ENCODE data around the gene INPP5A. TPM values are rescaled to one million over a fixed set of nuclear protein-coding genes. Genes with fewer than 3 reads are reported as not detected.

The INPP5A gene
- total and polyA plus RNA-seq, 4 donors = 12.4 to 39.9 (median 28.2) TPM

DNA sequence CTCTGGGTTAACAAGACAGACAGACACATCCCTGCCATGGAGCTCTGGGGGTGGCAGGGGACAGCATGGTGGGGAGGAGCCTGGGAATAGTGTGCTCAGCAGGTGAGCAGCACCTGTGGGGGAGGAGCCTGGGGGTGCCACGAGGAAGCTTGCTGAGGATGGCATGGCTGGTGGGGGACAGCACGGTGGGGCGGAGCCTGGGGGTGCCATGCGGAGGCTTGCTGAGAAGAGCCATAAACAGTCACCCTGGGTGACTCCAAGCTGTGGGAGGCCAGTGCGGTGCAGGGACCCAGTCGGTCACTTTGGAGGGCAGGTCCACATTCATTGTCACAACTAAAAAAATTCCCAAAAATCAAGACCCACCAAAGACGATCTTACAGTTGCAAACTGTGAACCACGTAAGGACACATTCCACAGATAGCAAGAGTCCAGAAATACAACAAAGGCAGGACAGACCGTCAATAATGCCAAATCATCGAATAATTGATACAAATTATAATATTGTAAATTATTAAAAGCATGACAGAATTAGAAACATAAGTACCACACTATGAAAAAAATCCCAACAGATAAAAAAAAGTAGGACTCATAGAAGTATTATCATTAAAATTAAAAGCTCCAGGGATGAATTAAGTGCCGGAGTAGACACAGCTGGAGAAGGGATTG is 223.9 kb downstream of the INPP5A start:
- Histone ChIP-seq H3K9me3 (ENCODE audit: control insufficient read depth in 4 of 4, insufficient read depth in 3 of 4, low read length in 3 of 4) (peaks cover 0 to 5% (median 0%) of the 10 kb centered on the region in 4 donors), H3K9ac (ENCODE audit: insufficient read depth in 1 of 2, low read length in 2 of 2) (no peak overlapping the region), H3K27ac (ENCODE audit: low read depth in 1 of 2, low read length in 1 of 2) (no peak overlapping the region), H3K4me3 (no peak overlapping the region), H3K36me3 (ENCODE audit: control insufficient read depth in 4 of 4, insufficient read depth in 4 of 4, low read length in 4 of 4) (peaks cover 0 to 24% (median 8%) of the 10 kb centered on the region in 4 donors), H3K4me1 (ENCODE audit: control insufficient read depth in 5 of 5, insufficient read depth in 5 of 5, low read length in 5 of 5) (no peaks in the 10 kb centered on the region), H3K27me3 (ENCODE audit: control insufficient read depth in 3 of 3, insufficient read depth in 3 of 3, low read length in 2 of 3) (no peaks in the 10 kb centered on the region)
- no peak for ATAC-seq (ENCODE audit: insufficient read depth, low FRiP score)
- DNase-seq = no peak
- 95 to 99% methylated on average over 11 of the region's 11 CpGs for WGBS, 2 donors
- TF ChIP-seq CTCF (IDR thresholded peaks at IDR 0.05; ENCODE audit: control extremely low read depth, extremely low read depth) = no peak

- H3K27me3 ChIP-seq (ENCODE audit: control insufficient read depth in 3 of 3, insufficient read depth in 3 of 3, low read length in 2 of 3) = no peaks in the 10 kb centered on the region
Observed at GRCh38 chr10:132762267-132762666, 224.7 kb downstream of the INPP5A start.

DNA sequence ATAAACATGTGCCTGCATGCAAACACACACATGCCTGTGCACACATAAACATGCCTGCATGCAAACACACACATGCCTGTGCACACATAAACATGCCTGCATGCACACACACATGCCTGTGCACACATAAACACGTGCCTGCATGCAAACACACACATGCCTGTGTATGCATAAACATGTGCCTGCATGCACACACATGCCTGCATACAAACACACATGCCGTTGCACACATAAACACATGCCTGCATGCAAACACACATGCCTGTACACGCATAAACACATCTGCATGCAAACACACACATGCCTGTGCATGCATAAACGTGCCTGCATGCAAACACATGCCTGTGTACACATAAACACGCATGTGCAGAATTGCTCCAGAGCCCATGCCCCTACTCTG is 226.0 kb downstream of the INPP5A start:
- DNase-seq (no peak), ATAC-seq (ENCODE audit: insufficient read depth, low FRiP score) (no peak)
- 94 to 97% methylated on average over 5 of the region's 5 CpGs for WGBS, 2 donors
- no peaks in the 10 kb centered on the region for H3K4me1 ChIP-seq (ENCODE audit: control insufficient read depth in 5 of 5, insufficient read depth in 5 of 5, low read length in 5 of 5)
- no peak for TF ChIP-seq CTCF (IDR thresholded peaks at IDR 0.05; ENCODE audit: control extremely low read depth, extremely low read depth)
- peaks cover 0 to 23% (median 7%) of the 10 kb centered on the region in 4 donors for H3K36me3 ChIP-seq (ENCODE audit: control insufficient read depth in 4 of 4, insufficient read depth in 4 of 4, low read length in 4 of 4)
- no peaks in the 10 kb centered on the region for H3K27me3 ChIP-seq (ENCODE audit: control insufficient read depth in 3 of 3, insufficient read depth in 3 of 3, low read length in 2 of 3)
- no peak overlapping the region for H3K9ac ChIP-seq (ENCODE audit: insufficient read depth in 1 of 2, low read length in 2 of 2)
- no peak overlapping the region for H3K4me3 ChIP-seq
- H3K9me3 ChIP-seq (ENCODE audit: control insufficient read depth in 4 of 4, insufficient read depth in 3 of 4, low read length in 3 of 4) = peaks cover 0 to 3% (median 0%) of the 10 kb centered on the region in 4 donors
- no peak overlapping the region for H3K27ac ChIP-seq (ENCODE audit: low read depth in 1 of 2, low read length in 1 of 2)

More at GRCh38 chr10:132762267-132762666, 224.7 kb downstream of the INPP5A start:
- no peak for ATAC-seq (ENCODE audit: insufficient read depth, low FRiP score)
- no peak for DNase-seq
- Histone ChIP-seq H3K4me1 (ENCODE audit: control insufficient read depth in 5 of 5, insufficient read depth in 5 of 5, low read length in 5 of 5) (no peaks in the 10 kb centered on the region), H3K36me3 (ENCODE audit: control insufficient read depth in 4 of 4, insufficient read depth in 4 of 4, low read length in 4 of 4) (peaks cover 0 to 20% (median 6%) of the 10 kb centered on the region in 4 donors), H3K9me3 (ENCODE audit: control insufficient read depth in 4 of 4, insufficient read depth in 3 of 4, low read length in 3 of 4) (peaks cover 0 to 3% (median 0%) of the 10 kb centered on the region in 4 donors), H3K27ac (ENCODE audit: low read depth in 1 of 2, low read length in 1 of 2) (no peak overlapping the region), H3K9ac (ENCODE audit: insufficient read depth in 1 of 2, low read length in 2 of 2) (no peak overlapping the region), H3K4me3 (no peak overlapping the region)
- WGBS, 2 donors = 66 to 85% methylated on average over 6 of the region's 6 CpGs
- TF ChIP-seq CTCF (IDR thresholded peaks at IDR 0.05; ENCODE audit: control extremely low read depth, extremely low read depth) = no peak
